Gastroesophageal sphincter (tissue), 3 donors: ENCODE data around the gene ZNF732.

ENCODE experiments used
- CTCF ChIP-seq, 4 experiments: fragments of 200-600 bp in 2 of 4; fragments of 450-650 bp in 2 of 4; sonication (generic) in 1 of 4; IDR thresholded peaks; one replicate each; pipeline ENCODE4 v1.5.1; 2017 to 2019; ENCODE audit warnings: antibody characterized with exemption in 4 of 4, mild to moderate bottlenecking in 2 of 4, moderate library complexity in 2 of 4
- POLR2A ChIP-seq, 2 donors: fragments of 450-650 bp; IDR thresholded peaks; one replicate each; pipeline ENCODE4 v1.6.1; 2017; ENCODE audit warnings: antibody characterized with exemption in 2 of 2, mild to moderate bottlenecking in 2 of 2, moderate library complexity in 1 of 2

- TF ChIP-seq POLR2A (IDR thresholded peaks at IDR 0.05) (no peak), CTCF (IDR thresholded peaks at IDR 0.05) (no peak)
Observed at GRCh38 chr4:253936-254756, 51.1 kb downstream of the ZNF732 start.
